DMS53 treated with DMSO at 0.1 percent for 48 hours (cell line): ENCODE data around the gene RXRA.

ENCODE experiments used
- DNase-seq: peaks from one replicate; lab custom pipeline; 2025; ENCODE audit not compliant: unreplicated experiment; lab: John Stamatoyannopoulos, UW

The RXRA gene

GRCh38 chr9:134325813-134326723 lies at the start of gene RXRA:
RXRA (plus strand) TSS chr9:134326455; CDS start chr9:134326632, 177 bp downstream.
- DNase-seq, result peak; percentile 25

- DNase-seq, result no peak
Observed at GRCh38 chr9:134278286-134278685, 48.0 kb upstream of the RXRA start.

- no peak for DNase-seq
Observed at GRCh38 chr9:134278974-134279640, 47.1 kb upstream of the RXRA start.

GRCh38 chr9:134282138-134282650 lies 44.1 kb upstream of the RXRA start:
- DNase-seq, result no peak

- DNase-seq, result no peak
Observed at GRCh38 chr9:134283111-134283515, 43.1 kb upstream of the RXRA start.

GRCh38 chr9:134283692-134284265 lies 42.5 kb upstream of the RXRA start:
- DNase-seq, result no peak

- no peak for DNase-seq
Observed at GRCh38 chr9:134284273-134284672, 42.0 kb upstream of the RXRA start.

- no peak for DNase-seq
Observed at GRCh38 chr9:134284741-134285140, 41.5 kb upstream of the RXRA start.

- DNase-seq, result no peak
Observed at GRCh38 chr9:134285215-134285845, 40.9 kb upstream of the RXRA start.

GRCh38 chr9:134286471-134287245 lies 39.6 kb upstream of the RXRA start:
- DNase-seq, result no peak

GRCh38 chr9:134287591-134288491 lies 38.4 kb upstream of the RXRA start:
- no peak for DNase-seq

- DNase-seq, result no peak
Observed at GRCh38 chr9:134288746-134289145, 37.5 kb upstream of the RXRA start.

GRCh38 chr9:134289241-134289875 lies 36.9 kb upstream of the RXRA start:
- no peak for DNase-seq

- no peak for DNase-seq
Observed at GRCh38 chr9:134290603-134291451, 35.4 kb upstream of the RXRA start.

- no peak for DNase-seq
Observed at GRCh38 chr9:134291452-134291881, 34.8 kb upstream of the RXRA start.

GRCh38 chr9:134291961-134292871 lies 34.0 kb upstream of the RXRA start:
- DNase-seq, result no peak

- no peak for DNase-seq
Observed at GRCh38 chr9:134293031-134293521, 33.2 kb upstream of the RXRA start.
